HTR-8/SVneo (cell line): ENCODE data around the gene ANKRD13C.
"Not testable (repeated sequence)": the region's sequence is repeated elsewhere in the genome, so short reads cannot be mapped to it uniquely, and the experiment has no call there.

Experiments
- DNase-seq: peaks from one replicate; pipeline ENCODE4 v3.0.0; 2011; ENCODE audit warnings: low spot score, mixed read lengths; ENCODE audit not compliant: insufficient read length
- FAIRE-seq: peaks from 2 replicates; lab custom pipeline; 2011; peaks lifted over from hg19 to GRCh38; lab: Jason Lieb, UNC

Gene ANKRD13C

GRCh38 chr1:70354332-70355110 lies at the start of gene ANKRD13C:
Gene ANKRD13C, minus strand, starts transcription at chr1:70354722. Its CDS starts 314 bp downstream, at chr1:70354408.
- FAIRE-seq (peak; percentile 20), DNase-seq (peak; percentile 89)

GRCh38 chr1:70403759-70404158 lies 49.2 kb upstream of the ANKRD13C start:
- DNase-seq (no peak), FAIRE-seq (no peak)

- no peak for DNase-seq
- FAIRE-seq, result no peak
Observed at GRCh38 chr1:70401974-70402373, 47.5 kb upstream of the ANKRD13C start.

GRCh38 chr1:70400335-70400734 lies 45.8 kb upstream of the ANKRD13C start:
- DNase-seq (no peak), FAIRE-seq (no peak)

- DNase-seq, result no peak
- no peak for FAIRE-seq
Observed at GRCh38 chr1:70397013-70397412, 42.5 kb upstream of the ANKRD13C start.

- DNase-seq (no peak), FAIRE-seq (no peak)
Observed at GRCh38 chr1:70396607-70397006, 42.1 kb upstream of the ANKRD13C start.

GRCh38 chr1:70392626-70393025 lies 38.1 kb upstream of the ANKRD13C start:
- no peak for DNase-seq
- FAIRE-seq, result no peak

- no peak for FAIRE-seq
Observed at GRCh38 chr1:70387507-70387906, 33.0 kb upstream of the ANKRD13C start.

GRCh38 chr1:70386121-70386520 lies 31.6 kb upstream of the ANKRD13C start:
- DNase-seq (no peak), FAIRE-seq (no peak)

More at GRCh38 chr1:70387507-70387906, 33.0 kb upstream of the ANKRD13C start:
- DNase-seq, result no peak

- no peak for FAIRE-seq
Observed at GRCh38 chr1:70385477-70385876, 31.0 kb upstream of the ANKRD13C start.

GRCh38 chr1:70384542-70384941 lies 30.0 kb upstream of the ANKRD13C start:
- FAIRE-seq (no peak), DNase-seq (no peak)

More at GRCh38 chr1:70385477-70385876, 31.0 kb upstream of the ANKRD13C start:
- no peak for DNase-seq

- no peak for FAIRE-seq
- no peak for DNase-seq
Observed at GRCh38 chr1:70383483-70383882, 29.0 kb upstream of the ANKRD13C start.

GRCh38 chr1:70382682-70383081 lies 28.2 kb upstream of the ANKRD13C start:
- DNase-seq, result no peak
- FAIRE-seq, result no peak

GRCh38 chr1:70376196-70376595 lies 21.7 kb upstream of the ANKRD13C start:
- no peak for FAIRE-seq

GRCh38 chr1:70373580-70373979 lies 19.1 kb upstream of the ANKRD13C start:
- not testable (repeated sequence) for FAIRE-seq, DNase-seq

More at GRCh38 chr1:70376196-70376595, 21.7 kb upstream of the ANKRD13C start:
- no peak for DNase-seq

- no peak for FAIRE-seq
- DNase-seq, result no peak
Observed at GRCh38 chr1:70372426-70372825, 17.9 kb upstream of the ANKRD13C start.

GRCh38 chr1:70371586-70371985 lies 17.1 kb upstream of the ANKRD13C start:
- not testable (repeated sequence) for DNase-seq

GRCh38 chr1:70367397-70367796 lies 12.9 kb upstream of the ANKRD13C start:
- DNase-seq, FAIRE-seq: not testable (repeated sequence)

More at GRCh38 chr1:70371586-70371985, 17.1 kb upstream of the ANKRD13C start:
- FAIRE-seq, result not testable (repeated sequence)

GRCh38 chr1:70366997-70367396 lies 12.5 kb upstream of the ANKRD13C start:
- FAIRE-seq, DNase-seq: not testable (repeated sequence)

- DNase-seq, FAIRE-seq: not testable (repeated sequence)
Observed at GRCh38 chr1:70366425-70366952, 12.0 kb upstream of the ANKRD13C start.

- DNase-seq (no peak), FAIRE-seq (no peak)
Observed at GRCh38 chr1:70364439-70364838, 9.9 kb upstream of the ANKRD13C start.
